GM23338 (cell line): ENCODE data around the gene AHNAK2. TPM values are rescaled to one million over a fixed set of nuclear protein-coding genes. Genes with fewer than 3 reads are reported as not detected.
"Not testable (repeated sequence)": the region's sequence is repeated elsewhere in the genome, so short reads cannot be mapped to it uniquely, and the experiment has no call there.

Source experiments
- ATAC-seq: fragments of 200-7000 bp; cut with Tn5 transposase; 3 replicates; pipeline ENCODE4 v1.9.1; 2020
- DNase-seq: peaks from one replicate; pipeline ENCODE4 v3.0.0-alpha.2; 2015; ENCODE audit warnings: low spot score
- H2AFZ ChIP-seq: fragments of 200-600 bp; sonication (generic); 2 replicates; pipeline ENCODE4 v1.8.0; 2016; ENCODE audit warnings: antibody characterized with exemption, mild to moderate bottlenecking, moderate library complexity
- H3F3A ChIP-seq: fragments of 200-600 bp; sonication (generic); replicated peaks from 2 replicates; pipeline ENCODE4 v1.8.0; 2017; ENCODE audit warnings: antibody characterized with exemption, mixed run types, low read depth
- H3K27ac ChIP-seq: fragments of 200-600 bp; sonication (generic); 2 replicates; pipeline ENCODE4 v1.6.1; 2016; ENCODE audit warnings: low read depth
- H3K27me3 ChIP-seq: fragments of 200-600 bp; sonication (generic); 2 replicates; pipeline ENCODE4 v1.8.0; 2016; ENCODE audit warnings: mild to moderate bottlenecking, mixed run types, moderate library complexity; ENCODE audit not compliant: insufficient read depth
- H3K36me3 ChIP-seq: fragments of 200-600 bp; sonication (generic); 2 replicates; pipeline ENCODE4 v1.8.0; 2016; ENCODE audit warnings: mild to moderate bottlenecking; ENCODE audit not compliant: insufficient read depth
- H3K4me1 ChIP-seq: fragments of 200-600 bp; sonication (generic); 2 replicates; pipeline ENCODE4 v1.8.0; 2016; ENCODE audit warnings: mild to moderate bottlenecking, moderate library complexity; ENCODE audit not compliant: insufficient read depth
- H3K4me2 ChIP-seq: fragments of 200-600 bp; sonication (generic); 2 replicates; pipeline ENCODE4 v1.7.1; 2017; ENCODE audit warnings: mixed run types
- H3K4me3 ChIP-seq: fragments of 200-600 bp; sonication (generic); 2 replicates; pipeline ENCODE4 v1.6.1; 2016; ENCODE audit warnings: mixed run types
- H3K79me2 ChIP-seq: fragments of 200-600 bp; sonication (generic); replicated peaks from 2 replicates; pipeline ENCODE4 v1.8.0; 2017; ENCODE audit warnings: mild to moderate bottlenecking; ENCODE audit not compliant: insufficient read depth
- H3K9me2 ChIP-seq: fragments of 200-600 bp; sonication (generic); 2 replicates; pipeline ENCODE4 v1.8.0; 2017; ENCODE audit not compliant: insufficient read depth
- H4K20me1 ChIP-seq: fragments of 200-600 bp; sonication (generic); replicated peaks from 2 replicates; pipeline ENCODE4 v1.8.0; 2017; ENCODE audit warnings: mild to moderate bottlenecking; ENCODE audit not compliant: insufficient read depth
- H3K27ac Mint-ChIP-seq: 2 replicates; pipeline ENCODE4 v1.8.0; 2020; ENCODE audit warnings: inconsistent platforms, mild to moderate bottlenecking, moderate library complexity, mixed read lengths
- H3K27me3 Mint-ChIP-seq: 3 replicates; pipeline ENCODE4 v1.8.0; 2022; ENCODE audit warnings: low read depth, mild to moderate bottlenecking, moderate library complexity, mixed read lengths, inconsistent platforms; ENCODE audit not compliant: insufficient read depth, poor library complexity
- H3K36me3 Mint-ChIP-seq: 3 replicates; pipeline ENCODE4 v1.8.0; 2021; ENCODE audit warnings: low read depth, mild to moderate bottlenecking, inconsistent platforms, moderate library complexity, mixed read lengths
- H3K4me1 Mint-ChIP-seq: 3 replicates; pipeline ENCODE4 v1.8.0; 2020; ENCODE audit warnings: mild to moderate bottlenecking, inconsistent platforms, mixed read lengths
- H3K4me3 Mint-ChIP-seq: 3 replicates; pipeline ENCODE4 v1.8.0; 2021; ENCODE audit warnings: moderate library complexity, mild to moderate bottlenecking, inconsistent platforms, mixed read lengths
- H3K9me3 Mint-ChIP-seq: 3 replicates; pipeline ENCODE4 v1.8.0; 2020; ENCODE audit warnings: moderate library complexity, mild to moderate bottlenecking, inconsistent platforms, mixed read lengths
- polyA plus RNA-seq: library from polyadenylated mRNA; unstranded; fragments of >200 nt; fragmentation: Nextera tagmentation; extraction: Ambion mirVana; gene quantifications from 2 replicates; pipeline ENCODE4 v1.2.1, GENCODE V29; 2016
- total RNA-seq: library from RNA; depleted of rRNA; stranded (reverse); fragments of >200 nt; shearing (Covaris generic); gene quantifications from 2 replicates; pipeline ENCODE4 v1.2.3, GENCODE V29; 2014

The AHNAK2 gene
- total and polyA plus RNA-seq, 2 experiments from 2014 or later, result 1.1 to 2.6 TPM

- H3K4me1 Mint-ChIP-seq, H3F3A ChIP-seq, H3K27me3 ChIP-seq, H3K36me3 ChIP-seq, H3K4me3 Mint-ChIP-seq, DNase-seq, H3K9me2 ChIP-seq, ATAC-seq, H3K36me3 Mint-ChIP-seq, H3K4me1 ChIP-seq, H3K27me3 Mint-ChIP-seq, H3K79me2 ChIP-seq, H3K4me3 ChIP-seq, H2AFZ ChIP-seq, H4K20me1 ChIP-seq, H3K27ac Mint-ChIP-seq, H3K27ac ChIP-seq, H3K4me2 ChIP-seq: not testable (repeated sequence)
- peaks cover 19% of the 10 kb centered on the region; the same call in 2 of the 3 replicates for H3K9me3 Mint-ChIP-seq
Observed at GRCh38 chr14:104945986-104946965, 31.9 kb downstream of the AHNAK2 start.

GRCh38 chr14:104945266-104945665 lies 32.9 kb downstream of the AHNAK2 start:
- peaks cover 26% of the 10 kb centered on the region; the same call in 2 of the 3 replicates for H3K9me3 Mint-ChIP-seq
- DNase-seq, result not testable (repeated sequence)

GRCh38 chr14:104944436-104945205 lies 33.6 kb downstream of the AHNAK2 start:
- not testable (repeated sequence) for H3K36me3 ChIP-seq, H3K4me3 Mint-ChIP-seq, DNase-seq

More at GRCh38 chr14:104945266-104945665, 32.9 kb downstream of the AHNAK2 start:
- not testable (repeated sequence) for H3K4me3 ChIP-seq, H3K36me3 Mint-ChIP-seq, H3K4me2 ChIP-seq, H3K4me1 ChIP-seq, H3K4me3 Mint-ChIP-seq, H3K27me3 Mint-ChIP-seq, H3K27me3 ChIP-seq, H3K36me3 ChIP-seq, H3K79me2 ChIP-seq, ATAC-seq, H2AFZ ChIP-seq, H3K27ac Mint-ChIP-seq, H3K27ac ChIP-seq, H3F3A ChIP-seq, H4K20me1 ChIP-seq, H3K9me2 ChIP-seq, H3K4me1 Mint-ChIP-seq

GRCh38 chr14:104944016-104944308 lies 34.2 kb downstream of the AHNAK2 start:
- H3K36me3 Mint-ChIP-seq, H3K36me3 ChIP-seq, H3F3A ChIP-seq, H3K4me1 ChIP-seq, H4K20me1 ChIP-seq, H3K4me3 Mint-ChIP-seq, DNase-seq, H3K4me1 Mint-ChIP-seq, H3K79me2 ChIP-seq, ATAC-seq, H3K27ac Mint-ChIP-seq, H3K9me2 ChIP-seq, H3K4me2 ChIP-seq, H3K27ac ChIP-seq, H2AFZ ChIP-seq, H3K4me3 ChIP-seq, H3K27me3 ChIP-seq: not testable (repeated sequence)
- Mint-ChIP-seq H3K9me3 (peaks cover 23% of the 10 kb centered on the region; the same call in 2 of the 3 replicates), H3K27me3 (peaks cover 15% of the 10 kb centered on the region)

More at GRCh38 chr14:104944436-104945205, 33.6 kb downstream of the AHNAK2 start:
- H3K4me2 ChIP-seq, H2AFZ ChIP-seq, H3K27me3 ChIP-seq, H4K20me1 ChIP-seq, H3K4me1 Mint-ChIP-seq, H3K4me1 ChIP-seq, H3K27ac ChIP-seq, H3K4me3 ChIP-seq, H3K27me3 Mint-ChIP-seq, H3K36me3 Mint-ChIP-seq, ATAC-seq, H3K9me2 ChIP-seq, H3K27ac Mint-ChIP-seq, H3F3A ChIP-seq, H3K79me2 ChIP-seq: not testable (repeated sequence)
- peaks cover 26% of the 10 kb centered on the region; the same call in 2 of the 3 replicates for H3K9me3 Mint-ChIP-seq

GRCh38 chr14:104943216-104944015 lies 34.8 kb downstream of the AHNAK2 start:
- not testable (repeated sequence) for H3K36me3 Mint-ChIP-seq, H3F3A ChIP-seq, DNase-seq, H3K4me1 ChIP-seq, H3K27me3 ChIP-seq, H2AFZ ChIP-seq, H4K20me1 ChIP-seq, H3K36me3 ChIP-seq, H3K4me3 ChIP-seq, ATAC-seq, H3K4me2 ChIP-seq, H3K9me2 ChIP-seq, H3K4me1 Mint-ChIP-seq, H3K4me3 Mint-ChIP-seq, H3K27ac Mint-ChIP-seq, H3K27ac ChIP-seq, H3K79me2 ChIP-seq
- peaks cover 22% of the 10 kb centered on the region; the same call in 2 of the 3 replicates for H3K9me3 Mint-ChIP-seq
- peaks cover 17% of the 10 kb centered on the region for H3K27me3 Mint-ChIP-seq
